GM12865 (cell line): ENCODE data around the gene CFAP298.

ENCODE experiments used
- DNase-seq: peaks from one replicate; pipeline ENCODE4 v3.0.0; 2010; ENCODE audit warnings: low read depth
- H3K4me3 ChIP-seq: 2 replicates; pipeline ENCODE4 v1.5.1; 2011; ENCODE audit warnings: mild to moderate bottlenecking, low read depth, low read length, control low read depth
- CTCF ChIP-seq: IDR thresholded peaks from 2 replicates; pipeline ENCODE4 v1.5.1; 2011; ENCODE audit warnings: low read length, control low read depth, low read depth, inconsistent platforms; ENCODE audit not compliant: insufficient read depth; ENCODE audit errors: missing control alignments

The CFAP298 gene

GRCh38 chr21:32558106-32558505 is 54.1 kb downstream of the CFAP298 start:
- H3K4me3 ChIP-seq: no peak overlapping the region
- no peak for TF ChIP-seq CTCF
- no peak for DNase-seq

- DNase-seq: no peak
- TF ChIP-seq CTCF: no peak
- H3K4me3 ChIP-seq: no peak overlapping the region
Measured at GRCh38 chr21:32554832-32555638, 57.1 kb downstream of the CFAP298 start.

- no peak overlapping the region for H3K4me3 ChIP-seq
- no peak for TF ChIP-seq CTCF
- no peak for DNase-seq
Measured at GRCh38 chr21:32549886-32550285, 62.3 kb downstream of the CFAP298 start.

GRCh38 chr21:32549440-32549839 is 62.7 kb downstream of the CFAP298 start:
- TF ChIP-seq CTCF: no peak
- no peak for DNase-seq
- no peak overlapping the region for H3K4me3 ChIP-seq
